ENCODE measurements around the gene SEL1L3.

SEL1L3 gene

DNA sequence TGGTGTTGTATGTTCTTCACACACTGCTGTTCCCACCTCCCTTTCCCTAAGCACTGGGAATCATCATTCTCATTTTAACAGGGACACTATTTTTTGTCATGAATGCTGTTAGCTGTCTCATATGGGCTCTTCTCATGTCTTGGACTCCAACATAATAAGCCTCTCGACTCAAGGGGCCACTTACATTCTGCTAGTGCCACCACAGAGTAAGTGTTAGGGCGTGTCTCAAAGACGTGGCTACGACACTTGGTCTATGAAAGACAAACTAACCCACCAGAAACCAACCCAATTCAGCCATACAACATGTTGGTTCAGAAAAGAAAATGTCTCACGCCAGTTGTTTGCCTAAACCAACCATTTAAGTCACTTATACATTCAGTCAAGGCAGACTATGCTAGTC is 32.2 kb downstream of the SEL1L3 start:
- TF ChIP-seq, protein P1, sequence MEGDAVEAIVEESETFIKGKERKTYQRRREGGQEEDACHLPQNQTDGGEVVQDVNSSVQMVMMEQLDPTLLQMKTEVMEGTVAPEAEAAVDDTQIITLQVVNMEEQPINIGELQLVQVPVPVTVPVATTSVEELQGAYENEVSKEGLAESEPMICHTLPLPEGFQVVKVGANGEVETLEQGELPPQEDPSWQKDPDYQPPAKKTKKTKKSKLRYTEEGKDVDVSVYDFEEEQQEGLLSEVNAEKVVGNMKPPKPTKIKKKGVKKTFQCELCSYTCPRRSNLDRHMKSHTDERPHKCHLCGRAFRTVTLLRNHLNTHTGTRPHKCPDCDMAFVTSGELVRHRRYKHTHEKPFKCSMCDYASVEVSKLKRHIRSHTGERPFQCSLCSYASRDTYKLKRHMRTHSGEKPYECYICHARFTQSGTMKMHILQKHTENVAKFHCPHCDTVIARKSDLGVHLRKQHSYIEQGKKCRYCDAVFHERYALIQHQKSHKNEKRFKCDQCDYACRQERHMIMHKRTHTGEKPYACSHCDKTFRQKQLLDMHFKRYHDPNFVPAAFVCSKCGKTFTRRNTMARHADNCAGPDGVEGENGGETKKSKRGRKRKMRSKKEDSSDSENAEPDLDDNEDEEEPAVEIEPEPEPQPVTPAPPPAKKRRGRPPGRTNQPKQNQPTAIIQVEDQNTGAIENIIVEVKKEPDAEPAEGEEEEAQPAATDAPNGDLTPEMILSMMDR (IDR thresholded peaks at IDR 0.05; ENCODE audit: insufficient read depth, low read length, missing control alignments): no peak
- POLR2A ChIA-PET: no interaction called here
- CTCF ChIA-PET: no interaction called here
- H3K4me3 ChIP-seq (ENCODE audit: low read depth, low read length): no peak overlapping the region
- DNase-seq (ENCODE audit: low read depth, low spot score): no peak

- no peak overlapping the region for H3K4me3 ChIP-seq (ENCODE audit: low read depth, low read length)
- POLR2A ChIA-PET: no interaction called here
- no peak for DNase-seq (ENCODE audit: low read depth, low spot score)
- CTCF ChIA-PET: no interaction called here
- TF ChIP-seq, protein P1 (IDR thresholded peaks at IDR 0.05; ENCODE audit: insufficient read depth, low read length, missing control alignments): no peak
Observed at GRCh38 chr4:25827897-25828296, 34.9 kb downstream of the SEL1L3 start.

GRCh38 chr4:25827373-25827772 is 35.4 kb downstream of the SEL1L3 start:
- no peak for DNase-seq (ENCODE audit: low read depth, low spot score)
- POLR2A ChIA-PET: no interaction called here
- CTCF ChIA-PET: no interaction called here
- no peak overlapping the region for H3K4me3 ChIP-seq (ENCODE audit: low read depth, low read length)
- TF ChIP-seq, protein P1 (IDR thresholded peaks at IDR 0.05; ENCODE audit: insufficient read depth, low read length, missing control alignments): no peak

DNA sequence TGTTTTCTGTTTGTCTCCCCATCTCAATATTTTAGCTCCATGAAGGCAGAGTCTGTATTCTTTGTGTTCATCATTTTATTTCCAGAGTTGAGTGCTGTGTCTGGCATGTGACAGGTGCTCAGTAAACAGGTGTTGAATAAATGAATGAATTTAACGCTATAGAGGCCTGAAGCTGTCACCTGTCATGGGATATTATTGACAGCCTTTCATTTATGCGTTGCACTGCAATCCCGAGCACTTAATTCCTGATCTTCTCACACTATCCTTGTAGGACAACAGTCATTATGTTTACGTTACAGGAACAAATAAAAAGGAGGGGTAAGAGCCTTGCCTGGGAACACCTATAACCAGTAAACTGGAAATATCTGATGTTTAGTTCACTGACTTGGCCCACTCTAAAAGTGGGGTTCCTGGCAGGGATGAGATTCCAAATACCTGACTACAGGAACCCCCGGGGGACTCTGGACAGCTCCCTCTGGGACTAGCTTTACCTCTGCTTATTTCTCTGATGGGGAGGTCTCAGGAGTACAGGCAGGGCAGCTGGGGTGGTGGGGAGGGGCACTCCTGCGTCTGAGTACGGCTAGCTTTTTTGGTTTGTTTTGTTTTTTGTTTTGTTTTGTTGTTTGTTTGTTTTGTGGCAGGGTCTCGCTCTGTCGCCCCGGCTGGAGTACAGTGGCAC is 36.6 kb downstream of the SEL1L3 start:
- DNase-seq (ENCODE audit: low read depth, low spot score): no peak
- ChIA-PET CTCF (no interaction called here), POLR2A (no interaction called here)
- no peak overlapping the region for H3K4me3 ChIP-seq (ENCODE audit: low read depth, low read length)
- TF ChIP-seq, protein P1 (IDR thresholded peaks at IDR 0.05; ENCODE audit: insufficient read depth, low read length, missing control alignments): no peak

GRCh38 chr4:25823632-25824031 is 39.2 kb downstream of the SEL1L3 start:
- ChIA-PET CTCF (no interaction called here), POLR2A (no interaction called here)
- DNase-seq (ENCODE audit: low read depth, low spot score): no peak
- TF ChIP-seq, protein P1 (IDR thresholded peaks at IDR 0.05; ENCODE audit: insufficient read depth, low read length, missing control alignments): no peak
- no peak overlapping the region for H3K4me3 ChIP-seq (ENCODE audit: low read depth, low read length)

DNA sequence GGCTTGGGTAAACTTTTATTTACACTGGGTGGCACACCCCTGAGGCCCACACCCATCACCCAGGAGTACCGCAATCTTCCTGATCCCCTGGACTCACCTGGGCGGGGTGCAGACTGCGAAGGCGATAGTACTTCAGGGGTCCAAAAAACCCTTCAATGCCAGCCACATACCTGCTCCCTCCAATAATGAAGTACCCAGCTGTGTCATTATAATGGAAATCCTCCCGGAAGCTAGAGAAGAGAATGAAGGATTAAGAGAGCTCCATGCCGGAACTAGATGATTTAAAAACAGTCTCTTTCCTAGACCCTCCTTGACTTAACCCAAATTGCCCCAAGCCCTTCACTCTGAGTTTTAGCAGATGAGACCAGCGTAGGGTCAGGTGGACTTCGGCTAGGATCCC is 40.9 kb downstream of the SEL1L3 start:
- TF ChIP-seq, protein P1 (IDR thresholded peaks at IDR 0.05; ENCODE audit: insufficient read depth, low read length, missing control alignments): no peak
- no peak overlapping the region for H3K4me3 ChIP-seq (ENCODE audit: low read depth, low read length)
- POLR2A ChIA-PET: no interaction called here
- DNase-seq (ENCODE audit: low read depth, low spot score): no peak
- CTCF ChIA-PET: no interaction called here
